OCI-LY3 (cell line): ENCODE data around the gene BTBD9.

Source experiments
- H2AFZ ChIP-seq: fragments of 200-600, 300-600 bp; shearing (Covaris generic); 2 replicates; pipeline ENCODE4 v1.6.0; 2014; ENCODE audit warnings: antibody characterized with exemption, low read depth, low read length
- H3K27ac ChIP-seq: fragments of 200-600, 300-600 bp; sonication (generic); 2 replicates; pipeline ENCODE4 v1.5.1; 2014; ENCODE audit warnings: mild to moderate bottlenecking, low read length, moderate library complexity, mixed read lengths
- H3K27me3 ChIP-seq: fragments of 200-600, 300-600 bp; sonication (generic); 2 replicates; pipeline ENCODE4 v1.6.1; 2014; ENCODE audit warnings: low read depth, low read length, mixed read lengths
- H3K36me3 ChIP-seq: fragments of 200-600, 300-600 bp; sonication (generic); replicated peaks from 2 replicates; pipeline ENCODE3; 2014; ENCODE audit warnings: low read depth, low read length, mixed read lengths
- H3K4me1 ChIP-seq: fragments of 300-600, 200-600 bp; sonication (generic); 2 replicates; pipeline ENCODE4 v1.6.1; 2014; ENCODE audit warnings: low read length, mixed read lengths
- H3K4me2 ChIP-seq: fragments of 200-600, 300-600 bp; sonication (generic); 2 replicates; pipeline ENCODE4 v1.6.1; 2014; ENCODE audit warnings: low read length, mixed read lengths
- H3K4me3 ChIP-seq: fragments of 300-600, 200-600 bp; sonication (generic); 2 replicates; pipeline ENCODE4 v1.5.1; 2014; ENCODE audit warnings: antibody characterized with exemption, mild to moderate bottlenecking, low read length, moderate library complexity
- H3K79me2 ChIP-seq: fragments of 300-600, 200-600 bp; shearing (Covaris generic); 2 replicates; pipeline ENCODE4 v1.6.1; 2014; ENCODE audit warnings: mild to moderate bottlenecking, low read length, mixed read lengths
- H3K9ac ChIP-seq: fragments of 300-600, 200-600 bp; shearing (Covaris generic); 2 replicates; pipeline ENCODE4 v1.6.0; 2014; ENCODE audit warnings: mild to moderate bottlenecking, low read length, moderate library complexity
- H3K9me3 ChIP-seq: fragments of 200-600, 300-600 bp; shearing (Covaris generic); 2 replicates; pipeline ENCODE4 v1.6.1; 2014; ENCODE audit warnings: low read length, mixed read lengths; ENCODE audit not compliant: insufficient read depth
- H4K20me1 ChIP-seq: fragments of 200-600, 300-600 bp; sonication (generic); 2 replicates; pipeline ENCODE4 v1.6.1; 2016; ENCODE audit warnings: low read length, mixed read lengths; ENCODE audit not compliant: insufficient read depth
- CTCF ChIP-seq: fragments of 200-600, 300-600 bp; sonication (generic); IDR thresholded peaks from 2 replicates; pipeline ENCODE4 v1.5.1; 2014; ENCODE audit warnings: antibody characterized with exemption, low read length, low read depth
- EZH2phosphoT487 ChIP-seq: fragments of 200-600 bp; shearing (Covaris generic); IDR thresholded peaks from 2 replicates; pipeline ENCODE4 v1.6.1; 2018; ENCODE audit warnings: antibody characterized with exemption, mixed run types, low read depth

The BTBD9 gene

DNA sequence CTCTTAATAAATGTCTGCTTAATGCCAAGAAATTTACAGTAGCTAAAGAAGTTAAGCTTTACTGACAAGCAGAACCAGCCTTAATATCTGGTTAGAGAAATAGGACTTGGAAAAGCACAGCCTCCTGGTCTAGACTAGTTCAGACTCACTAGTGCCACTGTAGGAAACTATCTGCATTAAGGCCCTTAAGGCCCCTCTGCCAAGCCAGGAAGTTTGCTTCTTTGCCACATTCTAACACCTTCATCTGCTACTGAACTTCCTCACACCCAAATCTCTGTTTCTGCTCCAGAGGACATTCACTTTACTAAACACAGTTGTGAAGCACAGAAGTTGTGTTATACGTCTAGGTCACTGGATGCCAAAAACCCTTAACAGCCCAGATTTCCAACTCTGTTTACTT is 302.8 kb downstream of the BTBD9 start:
- Histone ChIP-seq H3K9me3 (peaks cover 27% of the 10 kb centered on the region), H3K4me3 (no peak overlapping the region), H4K20me1 (no peaks in the 10 kb centered on the region), H3K4me1 (peaks cover 10% of the 10 kb centered on the region; the same call in 1 of the 2 replicates), H3K9ac (no peak overlapping the region), H3K4me2 (no peak overlapping the region), H3K36me3 (peaks cover 32% of the 10 kb centered on the region), H3K27me3 (no peaks in the 10 kb centered on the region), H3K27ac (no peak overlapping the region), H3K79me2 (no peaks in the 10 kb centered on the region), H2AFZ (no peak overlapping the region)
- TF ChIP-seq EZH2phosphoT487: no peak
- no peak for TF ChIP-seq CTCF

DNA sequence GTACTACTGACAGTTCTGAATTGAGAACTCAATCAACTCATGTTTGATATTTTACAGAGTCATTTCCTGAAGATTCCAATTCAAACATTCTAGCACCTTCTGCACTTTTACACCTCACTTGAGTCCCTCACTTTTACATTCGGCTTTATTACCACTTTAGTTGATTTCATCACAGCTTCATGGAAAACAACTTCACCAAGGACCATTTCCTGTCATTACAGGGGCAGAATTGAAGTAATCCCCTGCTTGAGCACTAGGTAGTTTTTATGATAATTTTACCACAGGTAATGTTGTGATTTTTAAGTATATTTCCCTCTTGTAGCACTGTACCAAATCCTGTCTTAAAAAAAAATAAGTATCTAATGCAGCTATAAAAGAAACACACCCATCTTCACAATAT is 312.9 kb downstream of the BTBD9 start:
- H2AFZ ChIP-seq: no peak overlapping the region
- no peak for TF ChIP-seq CTCF
- TF ChIP-seq EZH2phosphoT487: no peak
- H3K4me2 ChIP-seq: no peak overlapping the region
- no peaks in the 10 kb centered on the region for H3K27me3 ChIP-seq
- H3K79me2 ChIP-seq: no peaks in the 10 kb centered on the region
- no peak overlapping the region for H3K4me3 ChIP-seq
- peaks cover 22% of the 10 kb centered on the region for H3K4me1 ChIP-seq
- no peaks in the 10 kb centered on the region for H4K20me1 ChIP-seq
- no peak overlapping the region for H3K27ac ChIP-seq
- H3K9ac ChIP-seq: no peak overlapping the region
- no peaks in the 10 kb centered on the region for H3K36me3 ChIP-seq
- H3K9me3 ChIP-seq: no peaks in the 10 kb centered on the region

GRCh38 chr6:38323216-38323615 is 316.5 kb downstream of the BTBD9 start:
- H2AFZ ChIP-seq: no peak overlapping the region
- H3K9ac ChIP-seq: no peak overlapping the region
- H3K79me2 ChIP-seq: no peaks in the 10 kb centered on the region
- peaks cover 58% of the 10 kb centered on the region for H3K4me1 ChIP-seq
- H3K27ac ChIP-seq: peak overlapping the region; percentile 84
- no peaks in the 10 kb centered on the region for H3K27me3 ChIP-seq
- no peak for TF ChIP-seq CTCF
- no peak for TF ChIP-seq EZH2phosphoT487
- no peaks in the 10 kb centered on the region for H4K20me1 ChIP-seq
- no peaks in the 10 kb centered on the region for H3K9me3 ChIP-seq
- no peaks in the 10 kb centered on the region for H3K36me3 ChIP-seq
- H3K4me3 ChIP-seq: no peak overlapping the region
- peak overlapping the region; percentile 86 for H3K4me2 ChIP-seq

DNA sequence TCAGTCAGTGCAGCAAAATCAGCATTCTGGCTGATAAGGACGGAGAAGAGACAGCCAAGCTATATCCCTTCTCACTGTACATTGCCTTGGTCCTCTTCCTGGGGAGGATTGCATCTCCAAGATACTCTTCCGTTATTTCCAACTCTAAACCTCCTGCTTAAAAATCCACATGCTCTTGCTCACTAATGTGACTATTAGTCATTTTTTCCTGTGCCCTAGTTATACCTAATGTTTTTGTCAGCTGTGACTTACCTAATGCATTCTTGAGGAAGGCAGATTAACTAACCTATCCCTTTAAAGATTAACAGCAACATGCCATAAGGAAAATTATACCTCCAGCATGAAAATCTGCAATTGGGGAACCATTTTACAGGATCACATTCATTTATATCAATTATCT is 317.6 kb downstream of the BTBD9 start:
- Histone ChIP-seq H3K4me3 (no peak overlapping the region), H3K4me1 (peaks cover 68% of the 10 kb centered on the region), H3K9ac (no peak overlapping the region), H2AFZ (no peak overlapping the region), H3K9me3 (no peaks in the 10 kb centered on the region), H3K36me3 (no peaks in the 10 kb centered on the region), H3K79me2 (no peaks in the 10 kb centered on the region), H3K27ac (peak overlapping the region; percentile 84; the same call in 1 of the 2 replicates), H3K4me2 (peak overlapping the region; percentile 86), H3K27me3 (no peaks in the 10 kb centered on the region), H4K20me1 (no peaks in the 10 kb centered on the region)
- TF ChIP-seq EZH2phosphoT487: no peak
- no peak for TF ChIP-seq CTCF
